T-helper 2 cell (primary cell): ENCODE results near the gene ACSL1.
A peak's percentile ranks its signal among the peaks of the same experiment; 100 is the strongest.
"Not testable (repeated sequence)": the region's sequence is repeated elsewhere in the genome, so short reads cannot be mapped to it uniquely, and the experiment has no call there.

Experiments used
- DNase-seq, 5 experiments: peaks; one replicate each; pipeline versions ENCODE4 v3.0.0 to v3.0.0-alpha.2; 2012 to 2022

Gene ACSL1

DNA sequence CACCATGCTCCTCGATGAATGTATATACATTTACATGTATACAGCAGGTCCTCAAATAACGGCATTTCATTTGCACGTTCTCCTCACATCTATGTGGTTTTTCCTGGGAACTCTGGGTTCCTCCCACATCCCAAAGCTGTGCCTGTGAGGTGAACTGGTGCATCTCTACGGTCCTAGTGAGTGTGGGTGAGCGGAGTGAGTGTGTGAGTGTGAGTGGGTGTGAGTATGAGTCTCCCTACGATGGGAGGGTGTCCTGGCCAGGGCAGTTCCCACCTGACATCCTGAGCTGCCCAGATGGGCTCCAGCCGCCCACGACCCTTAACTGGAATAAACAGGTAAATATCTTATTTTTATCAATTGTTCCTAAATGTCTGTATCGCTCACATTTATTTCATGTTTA lies 40.0 kb downstream of the ACSL1 start:
- no peak for DNase-seq

DNA sequence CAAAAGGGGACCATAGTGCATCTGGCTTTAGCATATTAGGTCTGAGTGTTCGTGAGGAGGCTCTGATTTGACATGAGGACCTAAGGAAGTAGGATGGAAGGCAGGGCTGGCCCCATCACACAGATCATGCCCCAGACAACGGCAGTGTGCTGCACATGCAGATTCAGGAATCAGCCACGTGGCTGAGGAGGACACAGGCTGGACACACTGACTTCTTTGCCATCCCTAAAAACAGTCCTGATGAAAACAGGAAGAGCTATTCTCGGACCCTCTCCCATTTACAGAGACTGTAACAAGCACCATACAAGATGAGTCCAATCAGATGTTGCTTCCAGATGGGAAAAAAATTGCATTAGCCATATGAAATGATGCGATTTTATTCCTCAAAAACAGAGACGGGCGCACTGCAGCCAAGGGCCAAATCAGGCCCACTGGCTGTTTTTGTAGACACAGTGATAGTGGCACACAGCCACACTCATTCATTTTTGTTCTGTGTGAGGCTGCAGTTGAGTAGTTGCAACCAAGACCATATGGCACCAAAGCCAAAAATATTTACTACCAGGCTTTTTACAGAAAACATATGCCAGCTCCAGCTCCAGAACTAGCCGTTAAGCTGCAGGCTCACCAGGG lies 41.0 kb downstream of the ACSL1 start:
- DNase-seq, result no peak

DNA sequence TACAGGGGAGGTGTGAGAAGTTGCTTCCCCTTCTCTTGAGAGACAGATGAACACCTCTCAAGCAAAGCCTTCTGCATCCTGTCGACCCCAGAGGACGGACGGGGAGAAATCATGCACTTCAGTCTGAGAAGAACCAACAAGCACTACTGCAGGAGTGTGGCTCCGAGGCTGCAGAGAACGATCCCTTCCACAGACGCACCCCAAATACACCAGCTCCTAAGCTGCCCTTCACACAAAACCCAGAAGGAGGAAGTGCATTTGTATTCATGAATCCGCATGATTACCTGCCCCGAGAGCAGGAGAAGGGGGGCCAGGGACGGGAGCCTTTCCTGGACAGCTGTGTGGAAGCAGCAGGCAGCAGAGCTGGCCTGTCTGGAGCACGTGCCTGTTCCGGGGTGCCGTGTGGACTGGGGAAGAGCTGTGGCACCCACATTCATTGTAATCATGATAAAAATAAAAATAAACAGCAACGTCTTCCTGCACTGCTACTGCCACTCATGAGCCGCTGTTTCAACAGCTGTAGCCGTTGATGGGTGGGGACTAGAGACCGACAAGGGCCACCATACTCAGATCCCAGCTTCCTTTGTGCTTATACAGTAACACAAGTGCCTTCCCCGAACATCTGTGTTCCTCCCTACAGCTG lies 42.9 kb downstream of the ACSL1 start:
- no peak for DNase-seq

DNA sequence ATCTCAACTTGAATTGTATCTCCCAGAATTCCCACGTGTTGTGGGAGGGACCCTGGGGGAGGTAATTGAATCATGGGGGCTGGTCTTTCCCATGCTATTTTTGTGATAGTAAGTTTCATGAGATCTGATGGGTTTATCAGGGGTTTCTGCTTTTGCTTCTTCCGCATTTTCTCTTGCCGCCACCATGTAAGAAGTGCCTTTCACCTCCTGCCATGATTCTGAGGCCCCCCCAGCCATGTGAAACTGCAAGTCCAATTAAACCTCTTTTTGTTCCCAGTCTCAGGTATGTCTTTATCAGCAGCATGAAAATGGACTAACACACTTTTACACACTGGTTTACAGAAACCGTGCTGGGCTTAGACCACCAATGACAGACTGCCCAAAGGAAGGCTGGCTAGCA lies 46.6 kb downstream of the ACSL1 start:
- not testable (repeated sequence) for DNase-seq

DNA sequence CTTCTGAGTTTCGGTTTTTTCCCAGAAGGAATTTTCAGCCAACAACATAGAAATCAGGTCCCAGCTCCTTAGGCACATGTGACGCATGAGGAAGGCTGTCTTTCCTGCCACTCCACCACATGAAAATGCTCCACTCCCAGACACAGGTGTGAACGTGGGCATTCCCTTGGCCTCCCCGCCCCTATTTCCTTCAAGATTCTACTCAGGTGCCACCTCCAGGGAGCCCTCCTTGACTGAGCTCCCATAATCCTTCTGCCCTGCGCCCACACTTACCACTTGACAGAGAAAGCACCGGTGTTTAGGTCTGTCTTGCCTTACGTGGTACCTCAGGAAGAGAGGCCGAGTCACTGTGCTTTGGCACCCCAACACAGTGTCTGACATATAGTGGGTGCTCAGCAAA lies 47.4 kb downstream of the ACSL1 start:
- no peak for DNase-seq

DNA sequence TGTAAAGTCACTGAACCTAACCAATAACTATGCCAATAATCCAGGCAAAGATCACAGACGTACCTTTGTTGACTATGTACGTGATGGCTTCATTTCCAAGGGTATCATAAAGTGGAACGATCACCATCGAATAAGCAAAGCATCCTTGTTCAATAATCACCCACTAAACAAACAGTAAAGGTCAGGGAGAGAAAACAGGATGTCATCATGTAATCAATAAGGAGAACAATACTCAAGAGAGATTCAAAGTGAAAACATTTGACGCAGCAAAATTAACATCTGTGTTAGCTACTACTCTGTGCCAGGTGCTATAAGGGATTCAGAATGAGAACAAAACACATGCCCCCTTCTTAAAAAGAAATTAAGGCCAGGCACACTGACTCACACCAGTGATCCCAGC lies 48.9 kb downstream of the ACSL1 start:
- no peak for DNase-seq

DNA sequence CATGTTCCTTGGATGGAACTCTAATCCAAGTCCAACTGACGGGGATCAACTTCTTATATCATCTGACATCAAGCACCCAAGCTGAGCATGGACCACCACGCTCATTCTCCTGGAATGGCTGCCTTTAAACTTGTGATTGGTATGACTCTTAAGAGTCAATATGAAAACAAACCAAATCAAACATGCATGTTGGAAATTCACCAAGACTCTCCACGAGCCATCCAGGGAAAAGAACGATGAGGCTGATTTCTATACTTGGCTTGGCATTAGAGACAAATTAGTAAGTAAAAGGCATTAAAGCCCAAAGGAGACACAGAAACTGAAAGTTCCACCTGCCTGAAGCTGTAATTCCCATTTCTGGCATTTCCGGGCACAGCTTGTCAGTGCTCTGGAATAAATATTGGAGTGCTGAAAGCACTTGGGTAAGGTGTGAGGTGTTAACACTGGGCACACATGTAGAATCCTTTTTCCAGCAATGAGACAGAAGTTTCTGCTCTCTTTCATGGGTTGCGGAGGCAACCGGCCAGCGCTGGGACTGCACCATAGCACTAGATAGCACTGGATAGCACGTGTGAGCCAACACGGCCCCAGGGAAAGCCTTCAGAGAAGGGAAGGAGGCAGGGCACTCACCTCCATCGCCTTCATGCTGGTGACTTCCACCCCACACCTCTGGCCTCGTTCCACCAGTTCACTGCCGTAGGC lies 49.8 kb downstream of the ACSL1 start:
- no peak for DNase-seq

DNA sequence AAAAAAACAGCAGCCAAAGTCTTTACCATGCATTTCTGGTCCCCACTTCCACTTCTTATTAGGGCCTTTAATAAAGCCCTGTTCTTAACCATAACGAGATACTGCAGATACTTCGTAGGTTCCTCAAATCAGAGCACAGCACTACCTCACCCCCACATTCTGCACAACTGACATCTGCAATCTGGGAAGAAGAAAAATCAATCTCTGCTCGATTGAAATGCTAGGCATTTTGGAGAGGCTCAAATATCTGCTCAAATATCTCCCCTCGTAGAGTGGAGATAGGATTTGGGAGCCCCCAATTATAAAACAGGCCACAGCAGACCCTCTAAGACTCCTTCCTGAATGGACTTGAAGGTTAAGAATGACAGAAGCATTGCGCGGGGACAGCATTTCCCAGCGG lies 51.6 kb downstream of the ACSL1 start:
- no peak for DNase-seq

DNA sequence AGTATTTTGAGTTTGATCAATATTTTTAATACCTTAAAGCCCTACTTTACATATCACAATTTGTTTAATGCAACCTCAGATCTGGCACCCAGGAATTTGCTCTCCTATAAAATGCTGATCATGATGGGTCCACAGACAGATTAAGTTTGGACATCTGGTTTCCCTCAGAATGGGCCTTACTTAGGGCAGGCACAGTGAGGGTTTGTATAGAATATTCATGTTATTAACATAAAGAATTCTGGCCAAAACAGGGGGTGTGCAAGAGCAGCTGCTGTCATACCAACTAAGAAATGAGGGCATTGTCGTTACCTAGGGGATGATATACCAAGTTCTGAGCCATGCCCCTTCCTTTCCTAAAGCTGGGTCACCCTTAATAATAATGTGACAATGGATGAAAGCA lies 54.4 kb downstream of the ACSL1 start:
- no peak for DNase-seq

DNA sequence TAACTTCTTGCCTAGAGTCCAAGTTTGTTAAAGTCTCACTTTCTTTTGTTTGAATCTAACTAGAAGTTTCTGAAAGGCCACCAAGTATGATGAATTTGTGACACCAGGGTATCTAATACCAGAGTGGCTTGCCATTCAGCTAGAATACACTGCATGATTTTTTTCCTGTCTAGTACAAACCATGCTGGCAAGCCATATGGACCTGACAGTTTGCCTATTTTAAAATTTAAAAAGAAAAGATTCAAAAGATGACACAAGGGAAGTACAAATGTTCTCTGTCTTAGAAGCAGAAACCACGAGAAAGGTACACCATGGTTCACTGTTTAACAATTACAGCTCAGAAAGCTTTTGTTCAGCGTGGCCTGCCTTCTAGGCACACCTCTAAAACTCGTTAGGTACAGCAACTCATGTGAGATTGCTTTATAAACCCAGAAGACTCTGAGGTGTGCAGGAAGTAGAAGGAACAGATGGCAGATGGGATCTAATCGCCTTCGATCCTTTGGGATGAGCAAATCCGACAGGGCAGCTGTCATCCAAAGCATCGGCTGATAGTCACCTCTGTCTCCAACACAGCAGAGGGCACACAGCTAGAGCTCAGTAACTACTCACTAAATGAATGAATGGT lies 56.5 kb downstream of the ACSL1 start:
- DNase-seq, result no peak

DNA sequence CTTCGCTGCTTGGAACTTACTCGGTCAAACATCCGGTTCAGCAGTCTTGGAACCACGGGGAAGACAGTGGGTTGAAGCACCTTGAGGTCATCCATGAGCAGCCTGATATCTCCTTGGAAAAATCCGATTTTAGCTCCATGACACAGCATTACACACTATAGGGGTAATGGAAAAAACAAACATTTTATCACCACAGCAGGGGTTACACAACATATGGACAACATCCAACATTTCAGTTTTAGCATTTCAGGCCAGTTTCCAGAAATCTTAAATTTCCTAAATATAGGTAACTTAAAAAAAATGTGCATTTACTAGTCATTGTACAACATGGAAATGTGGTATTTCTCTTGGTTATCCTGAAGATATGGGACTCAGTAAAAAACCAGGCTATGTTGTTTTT lies 57.5 kb downstream of the ACSL1 start:
- no peak for DNase-seq

DNA sequence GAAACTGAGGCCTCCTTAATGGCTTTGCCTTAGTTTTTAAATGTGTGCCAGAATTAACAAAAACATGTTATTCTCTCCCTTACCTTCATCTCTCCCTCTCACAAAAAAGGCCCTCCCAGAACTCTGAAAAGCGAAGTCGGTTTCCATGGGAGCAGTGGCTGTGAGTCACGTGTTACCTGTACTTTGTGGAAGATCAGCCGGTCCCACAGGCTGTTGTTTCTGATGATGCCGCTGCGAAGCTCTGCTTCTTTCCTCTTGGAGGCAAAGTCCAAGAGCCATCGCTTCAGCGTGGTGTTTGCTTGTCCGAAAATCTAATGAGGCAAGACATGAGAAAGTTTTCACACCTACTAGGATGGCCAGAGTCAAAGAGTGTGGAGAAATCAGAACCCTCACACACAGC lies 59.3 kb downstream of the ACSL1 start:
- no peak for DNase-seq

DNA sequence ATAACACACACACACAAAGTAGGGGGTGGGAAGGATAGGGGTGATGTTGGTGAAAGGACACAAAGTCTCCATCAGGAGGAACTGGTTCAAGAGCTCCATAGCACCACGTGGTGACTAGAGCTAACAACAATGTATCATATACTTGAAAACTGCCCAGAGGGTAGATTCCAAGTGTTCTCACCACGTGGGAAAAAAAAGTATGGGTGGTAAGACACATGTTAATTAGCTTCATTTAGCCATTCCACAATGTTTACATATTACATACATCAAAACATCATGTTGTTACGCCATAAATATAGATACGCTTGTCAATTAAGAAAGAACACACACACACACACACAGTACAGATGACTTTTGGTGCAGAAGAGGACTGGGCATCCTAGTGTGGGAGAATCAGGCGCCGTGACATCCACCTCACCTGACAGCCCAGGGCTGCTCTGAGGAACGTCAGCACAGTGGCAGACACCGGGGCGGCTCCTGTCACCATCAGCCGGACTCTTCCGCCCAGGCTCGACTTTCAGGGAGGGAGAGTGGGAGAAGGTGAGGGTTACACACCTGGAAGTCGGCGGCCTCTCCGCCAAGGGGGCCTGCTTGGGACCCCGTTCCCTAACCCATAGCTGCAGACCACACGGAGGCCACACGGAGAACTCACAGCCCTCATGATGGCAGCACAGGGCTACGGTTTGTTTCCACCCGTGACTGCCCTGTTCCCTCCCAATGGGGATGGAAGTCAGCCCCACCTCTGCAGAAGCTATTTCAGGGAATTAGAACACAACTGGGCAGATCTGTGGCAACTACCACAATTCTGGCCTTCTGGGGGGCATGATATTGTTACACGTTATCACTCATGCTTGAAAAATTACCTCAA lies 60.1 kb downstream of the ACSL1 start:
- no peak for DNase-seq

DNA sequence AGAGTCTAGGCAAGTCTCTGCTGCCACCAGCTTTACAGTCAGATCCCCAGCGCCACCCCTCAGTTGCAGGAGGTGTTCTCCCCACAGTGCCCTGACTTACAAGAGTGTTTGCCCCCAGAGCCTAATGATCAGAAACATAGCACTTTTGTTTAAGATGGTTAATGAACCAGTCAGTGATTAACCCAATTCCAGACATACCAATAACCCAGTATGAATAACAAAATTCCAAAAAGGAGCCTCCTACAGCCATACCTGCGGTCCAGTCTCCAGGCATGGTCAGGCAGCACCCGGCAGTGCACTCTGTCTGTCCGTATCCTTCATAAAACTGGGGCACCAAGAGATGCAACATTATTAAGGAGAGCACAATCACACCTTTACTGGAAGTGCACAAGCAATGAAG lies 61.2 kb downstream of the ACSL1 start:
- DNase-seq, result no peak

DNA sequence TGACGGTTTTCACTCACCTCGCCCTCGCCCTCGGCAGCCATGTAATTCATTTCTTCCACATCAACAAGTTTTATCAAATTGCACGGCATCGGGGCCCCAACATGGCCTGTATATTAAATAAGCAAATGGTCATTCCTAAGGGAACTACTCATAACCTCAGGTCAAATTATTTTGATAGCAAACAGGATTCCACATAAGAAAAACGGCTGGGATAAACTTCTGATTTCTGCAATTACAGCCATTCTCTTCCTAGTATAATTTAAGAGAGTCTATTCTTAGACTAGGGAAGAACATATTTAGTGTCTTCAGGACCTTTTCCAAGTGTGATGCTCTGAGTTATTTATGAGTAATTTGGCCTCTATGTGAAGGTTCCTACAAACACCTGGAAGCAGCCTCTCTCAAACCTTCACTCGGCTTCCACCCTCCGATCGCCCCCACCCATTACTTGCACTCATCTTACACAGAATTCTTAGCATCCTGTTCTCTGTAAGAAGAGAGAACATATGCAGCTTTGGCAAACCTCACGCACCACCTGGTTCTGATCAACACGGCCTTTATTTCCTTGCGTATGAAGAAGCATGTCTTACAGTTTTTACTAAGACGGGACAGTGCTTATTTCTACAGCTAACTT lies 62.5 kb downstream of the ACSL1 start:
- DNase-seq, result no peak

DNA sequence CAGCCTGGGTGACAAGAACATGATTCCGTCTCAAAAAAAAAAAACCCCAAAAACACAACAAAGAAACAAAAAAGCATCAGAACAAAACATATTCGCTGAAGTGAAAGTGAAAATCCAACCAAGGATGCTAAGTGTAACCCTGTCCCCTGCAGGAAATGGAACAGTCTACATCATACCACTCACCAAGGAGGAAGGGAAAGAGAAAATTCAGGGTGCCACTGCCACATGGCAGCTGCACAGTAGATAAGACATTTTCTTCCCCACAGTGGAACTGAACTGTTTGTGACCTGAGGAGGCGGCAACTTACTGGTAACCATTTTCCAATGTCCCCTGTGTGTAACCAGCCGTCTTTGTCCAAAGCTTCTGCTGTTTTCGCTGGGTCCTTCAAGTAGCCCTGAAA lies 63.7 kb downstream of the ACSL1 start:
- peak in 2 of 5 experiments; percentile 49 to 91 for DNase-seq

DNA sequence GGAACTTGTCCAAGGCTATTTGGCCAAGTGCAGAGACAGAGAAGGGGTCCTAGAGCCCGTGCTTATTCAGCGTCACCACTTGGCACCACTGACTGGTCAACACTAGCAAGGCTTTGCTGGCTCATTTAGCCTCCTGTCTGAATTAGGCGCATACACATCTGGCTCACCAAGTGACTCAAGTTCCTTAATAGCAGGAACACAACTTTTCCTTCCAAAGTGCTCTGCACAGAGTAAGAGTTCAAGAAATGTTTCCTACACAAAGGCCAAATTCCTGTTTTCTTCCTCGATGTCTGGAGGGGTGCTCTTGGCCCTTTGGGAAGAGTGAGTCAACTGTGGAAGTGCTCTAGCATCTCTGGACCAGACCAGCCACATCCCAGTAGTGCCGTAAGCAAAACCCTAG lies 65.1 kb downstream of the ACSL1 start:
- no peak for DNase-seq

DNA sequence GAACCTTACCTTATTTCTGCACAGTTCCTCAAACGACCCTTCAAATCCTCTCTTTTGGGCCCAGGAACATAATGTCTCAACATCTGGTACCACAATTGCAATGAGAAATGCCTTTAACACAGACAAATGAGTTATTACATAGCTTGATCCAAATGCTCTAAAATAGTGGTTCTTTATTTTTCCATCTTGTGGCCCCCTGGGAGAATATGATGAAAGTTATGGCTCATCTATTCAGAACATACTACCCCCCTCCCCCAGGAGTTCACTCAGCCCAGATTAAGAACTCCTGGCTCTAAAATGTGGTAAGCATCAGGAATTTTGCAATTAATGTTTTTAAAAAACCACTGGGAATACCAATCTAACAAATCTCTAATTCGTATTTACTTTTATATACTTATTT lies 68.0 kb downstream of the ACSL1 start:
- DNase-seq, result no peak

DNA sequence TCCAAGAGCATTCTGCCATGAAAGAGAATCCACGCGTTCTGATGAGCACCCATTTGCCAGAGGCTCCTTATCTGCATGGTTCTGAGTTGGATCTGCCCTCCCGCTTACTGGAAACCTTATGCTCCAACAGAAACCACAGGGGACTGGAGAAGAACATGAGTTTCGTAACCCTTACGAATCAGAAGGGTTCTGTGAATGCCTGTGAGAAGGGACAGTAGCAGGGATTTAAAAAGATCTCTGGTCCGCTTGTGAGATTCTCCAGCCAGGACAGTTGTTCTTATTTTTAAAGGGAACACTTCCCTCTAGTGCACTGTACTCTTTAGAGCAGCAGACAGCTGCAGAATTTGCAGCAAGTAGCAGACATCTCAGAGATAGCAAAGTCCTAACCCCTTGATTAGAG lies 69.4 kb downstream of the ACSL1 start:
- DNase-seq, result no peak

DNA sequence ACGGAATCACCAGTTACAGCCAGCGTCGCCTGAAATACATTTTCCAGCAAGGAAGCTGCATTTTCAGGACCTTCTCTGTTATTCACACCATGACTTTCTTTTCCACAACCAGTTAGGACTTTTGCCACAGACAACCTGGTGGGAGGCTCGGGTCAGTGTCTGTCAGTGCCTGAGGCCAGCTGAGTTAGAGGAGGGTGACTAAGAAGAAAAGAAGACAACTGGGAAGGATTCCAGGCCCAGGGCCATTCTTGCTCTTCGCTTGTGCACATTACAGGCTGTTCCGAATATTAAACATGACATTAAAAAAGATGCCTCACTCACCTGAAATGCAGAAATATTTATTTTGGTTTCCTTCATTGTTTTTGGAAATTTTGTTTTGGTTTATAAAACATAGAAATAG lies 70.5 kb downstream of the ACSL1 start:
- DNase-seq, result no peak

DNA sequence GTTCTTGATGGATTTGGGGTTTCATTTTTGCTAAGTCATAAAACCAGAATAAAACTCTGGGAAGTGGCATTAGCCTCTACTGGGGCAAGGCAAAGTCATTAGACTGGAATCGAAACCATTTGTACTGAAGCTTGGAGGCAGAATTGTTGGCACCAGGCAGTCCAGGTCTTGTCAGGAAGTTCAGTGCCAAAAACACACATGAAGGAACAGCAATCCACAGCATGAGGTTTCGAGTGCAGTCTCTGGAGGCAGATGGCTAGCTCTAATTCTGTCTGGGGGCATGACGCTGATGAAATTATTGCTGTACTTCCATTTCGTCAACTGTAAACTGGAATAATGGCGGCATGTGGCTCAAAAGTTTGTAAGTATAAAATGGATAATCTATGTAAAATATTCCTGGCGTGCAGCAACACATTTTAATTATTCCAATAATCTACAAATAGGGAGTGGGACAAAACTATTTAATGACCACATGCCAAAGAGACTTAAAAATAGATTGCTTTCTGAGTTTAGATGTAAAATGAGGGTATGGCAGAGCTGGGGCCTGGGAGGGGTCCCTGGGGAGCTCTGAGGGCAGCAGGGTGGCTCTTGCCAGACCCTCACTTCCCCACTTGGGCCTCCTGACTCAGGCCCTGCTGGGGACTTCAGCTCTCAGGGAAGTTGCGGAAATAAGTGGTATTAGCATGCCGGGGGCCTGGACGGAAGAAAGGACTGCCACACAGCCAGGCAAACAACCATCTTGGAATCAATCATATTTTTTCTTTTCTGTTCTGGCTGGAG lies 73.1 kb downstream of the ACSL1 start:
- DNase-seq, result no peak

DNA sequence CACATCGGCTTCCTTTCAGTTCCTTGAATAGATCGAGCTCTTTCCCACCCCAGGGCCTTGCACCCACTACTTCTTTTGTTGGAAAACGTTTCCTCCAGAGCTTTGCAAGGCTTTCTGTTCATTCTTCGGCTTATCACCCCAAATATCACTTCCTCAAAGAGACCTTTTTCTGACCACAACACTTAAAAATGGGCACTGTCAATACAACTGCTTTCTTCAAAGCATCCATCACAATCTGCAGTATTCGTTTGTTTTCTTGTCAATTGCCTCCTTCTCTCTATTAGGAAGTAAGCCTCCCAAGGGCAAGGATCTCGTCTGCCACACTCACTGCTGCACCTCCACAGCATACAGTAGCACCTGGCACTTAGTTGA lies 74.2 kb downstream of the ACSL1 start:
- DNase-seq, result no peak
